C1 segment of cervical spinal cord (tissue), 14 donors: ENCODE results near the gene CACNA1I.

Source experiments
- DNase-seq, 14 donors: peaks; one replicate each; lab custom pipeline; 2025; lab: John Stamatoyannopoulos, UW

CACNA1I gene

GRCh38 chr22:39623603-39624500 lies 53.3 kb downstream of the CACNA1I start:
- DNase-seq, result no peak

- DNase-seq, result no peak
Measured at GRCh38 chr22:39624501-39624821, 53.9 kb downstream of the CACNA1I start.

GRCh38 chr22:39625569-39626537 lies 55.3 kb downstream of the CACNA1I start:
- no peak for DNase-seq

GRCh38 chr22:39627208-39627607 lies 56.7 kb downstream of the CACNA1I start:
- DNase-seq, result no peak

DNA sequence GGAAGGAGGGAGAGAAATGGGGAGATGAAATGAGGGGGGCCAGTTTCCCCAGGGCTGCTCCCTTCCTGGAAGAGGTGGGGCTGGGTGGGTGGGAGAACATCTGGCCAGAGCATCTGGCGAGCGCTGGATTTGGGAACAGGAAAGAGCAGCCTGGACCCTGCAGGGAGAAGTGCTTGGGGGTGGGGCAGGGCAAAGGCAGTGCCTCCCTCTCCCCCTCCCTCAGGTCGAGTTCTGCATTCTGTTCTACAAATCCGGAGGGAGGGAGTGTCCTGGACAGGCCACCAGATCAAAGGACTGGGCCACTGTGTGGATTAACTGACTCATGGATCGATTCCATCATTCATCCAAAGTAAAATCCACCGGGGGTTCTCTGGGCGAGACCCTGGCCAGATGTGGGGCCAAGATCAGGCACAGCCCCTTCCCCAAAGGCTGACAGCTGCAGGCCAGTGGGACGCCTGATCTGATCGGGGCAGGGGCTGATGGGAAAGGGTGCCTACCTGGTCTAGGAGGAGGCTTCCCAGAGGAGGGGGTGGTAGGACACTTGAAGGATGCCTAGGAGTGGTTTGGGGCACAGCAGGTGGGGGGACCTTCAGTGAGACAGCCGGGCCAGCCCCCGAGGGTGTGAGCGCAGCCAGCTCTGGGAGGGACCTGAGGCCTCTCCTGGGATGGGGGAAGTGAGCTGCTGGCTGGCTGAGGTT lies 57.5 kb downstream of the CACNA1I start:
- no peak for DNase-seq

DNA sequence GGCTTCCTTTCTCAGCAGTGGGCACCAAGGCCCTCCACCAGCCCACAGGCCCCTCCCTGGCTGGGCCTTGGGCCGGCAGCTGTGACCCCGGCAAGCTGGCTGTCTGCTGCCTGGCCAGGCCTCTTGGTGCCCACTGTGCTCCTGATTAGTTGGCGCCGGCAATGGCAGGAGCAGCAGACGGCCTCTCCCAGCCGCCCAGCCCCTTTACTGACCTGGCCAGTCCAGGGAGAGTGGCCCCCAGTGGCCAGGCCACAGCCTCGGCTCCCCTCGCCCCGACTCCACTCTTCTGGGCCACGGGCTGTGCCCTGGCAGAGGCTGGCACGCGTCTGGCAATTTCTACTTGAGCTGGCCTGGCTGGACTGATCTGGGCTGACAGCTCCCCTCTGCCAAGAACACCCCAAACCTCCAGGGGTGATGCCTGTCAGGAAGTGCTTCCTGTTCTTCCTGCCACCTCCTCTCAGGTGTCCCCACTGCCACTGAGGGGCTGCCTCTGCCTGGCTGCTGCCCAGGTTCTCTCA lies 58.1 kb downstream of the CACNA1I start:
- peak in 1 of 14 donors; percentile 60 for DNase-seq

DNA sequence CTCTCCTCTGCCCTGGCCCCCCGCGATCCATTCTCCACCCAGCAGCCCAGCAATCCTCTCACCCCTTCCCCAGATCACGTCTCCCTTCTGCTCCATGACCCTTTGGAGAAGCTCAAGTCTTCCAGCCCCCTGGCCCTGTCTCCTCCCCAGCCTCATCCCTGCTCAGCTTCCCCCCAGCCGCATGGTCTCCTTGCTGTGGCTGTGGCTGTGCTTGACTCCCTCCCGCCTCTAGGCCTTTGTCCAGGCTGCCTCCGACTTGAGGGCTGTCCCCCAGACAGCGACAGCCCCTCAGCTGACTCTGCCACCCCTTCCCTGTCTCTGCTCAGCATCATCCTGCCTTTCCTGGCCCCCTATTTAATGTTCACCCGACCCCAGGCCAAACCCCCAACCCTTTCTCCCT lies 59.3 kb downstream of the CACNA1I start:
- DNase-seq, result no peak

GRCh38 chr22:39630721-39631120 lies 60.2 kb downstream of the CACNA1I start:
- DNase-seq, result no peak

- DNase-seq, result no peak
Measured at GRCh38 chr22:39631381-39632286, 61.1 kb downstream of the CACNA1I start.

DNA sequence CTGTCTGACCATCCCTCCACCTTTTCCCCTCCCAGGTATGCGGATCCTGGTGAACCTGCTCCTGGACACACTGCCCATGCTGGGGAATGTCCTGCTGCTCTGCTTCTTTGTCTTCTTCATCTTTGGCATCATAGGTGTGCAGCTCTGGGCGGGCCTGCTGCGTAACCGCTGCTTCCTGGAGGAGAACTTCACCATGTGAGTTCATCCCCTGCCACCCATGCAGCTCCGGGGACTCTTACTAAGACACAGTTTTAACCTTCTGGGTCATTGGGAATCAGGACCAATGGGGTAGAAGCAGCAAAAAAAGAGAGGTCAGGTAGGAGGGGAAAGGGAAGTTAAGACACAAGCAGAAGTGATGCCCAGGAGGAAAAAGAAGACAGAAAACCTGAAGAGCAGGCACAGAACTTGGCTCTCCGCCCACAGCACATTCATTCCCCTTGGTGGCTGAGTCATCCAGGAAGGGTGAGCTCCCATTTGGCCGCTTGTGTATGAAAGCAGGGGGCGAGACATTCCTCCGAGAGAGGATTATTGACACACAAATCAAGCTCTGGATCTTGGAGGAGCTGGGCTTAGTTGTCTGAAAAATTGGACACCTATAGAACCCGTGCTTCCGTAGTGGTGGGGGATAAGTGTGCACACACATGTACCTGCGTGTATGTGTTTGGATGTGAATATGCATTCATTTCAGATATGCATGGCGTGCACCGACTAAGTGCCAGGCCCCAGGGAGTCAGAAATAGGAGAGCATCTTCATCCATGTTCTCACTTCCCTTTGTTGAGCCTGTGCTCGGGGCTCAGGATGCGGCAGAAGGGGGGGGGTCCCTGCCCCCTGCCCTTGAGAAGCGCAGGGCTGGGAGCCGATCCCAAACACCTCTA lies 64.2 kb downstream of the CACNA1I start:
- peak in 1 of 14 donors; percentile 8 for DNase-seq

- DNase-seq, result no peak
Measured at GRCh38 chr22:39635719-39636118, 65.2 kb downstream of the CACNA1I start.

- DNase-seq, result no peak
Measured at GRCh38 chr22:39638958-39639357, 68.4 kb downstream of the CACNA1I start.

DNA sequence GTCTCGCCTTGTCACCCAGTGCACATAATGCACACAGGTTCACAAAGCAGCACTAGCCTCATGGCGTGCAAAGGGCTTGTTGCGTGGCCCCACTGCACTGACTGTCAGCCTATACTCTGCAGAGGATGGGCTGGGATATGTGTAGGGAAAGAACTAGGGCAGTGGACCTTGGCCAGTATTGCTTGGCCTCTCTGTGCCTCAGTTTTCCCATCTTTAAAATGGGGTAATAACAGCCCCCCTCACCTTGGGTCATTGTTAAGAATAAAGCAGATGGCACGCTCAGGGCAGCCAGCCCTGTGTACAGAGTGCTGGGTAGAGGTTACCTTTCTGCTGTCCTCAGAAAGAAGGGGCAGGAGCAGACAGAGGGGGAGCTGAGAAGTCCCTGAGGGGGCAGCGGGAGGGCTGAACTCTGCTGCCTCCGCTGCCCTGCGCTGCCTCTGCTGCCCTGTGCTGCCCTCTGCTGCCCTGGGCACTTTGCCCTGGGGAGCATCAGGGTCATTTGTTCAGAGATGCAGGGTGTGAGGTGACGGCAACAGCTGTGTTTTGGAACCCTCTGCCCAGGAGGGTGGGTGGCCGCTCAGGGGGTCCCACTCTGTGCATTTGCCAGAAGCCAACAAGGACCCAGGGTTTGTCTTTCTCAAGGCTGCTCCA lies 71.2 kb downstream of the CACNA1I start:
- no peak for DNase-seq

GRCh38 chr22:39643311-39644083 lies 72.9 kb downstream of the CACNA1I start:
- DNase-seq, result no peak

GRCh38 chr22:39645532-39645931 lies 75.0 kb downstream of the CACNA1I start:
- DNase-seq, result no peak

- DNase-seq, result peak in 1 of 14 donors; percentile 31
Measured at GRCh38 chr22:39646398-39647063, 76.0 kb downstream of the CACNA1I start.

DNA sequence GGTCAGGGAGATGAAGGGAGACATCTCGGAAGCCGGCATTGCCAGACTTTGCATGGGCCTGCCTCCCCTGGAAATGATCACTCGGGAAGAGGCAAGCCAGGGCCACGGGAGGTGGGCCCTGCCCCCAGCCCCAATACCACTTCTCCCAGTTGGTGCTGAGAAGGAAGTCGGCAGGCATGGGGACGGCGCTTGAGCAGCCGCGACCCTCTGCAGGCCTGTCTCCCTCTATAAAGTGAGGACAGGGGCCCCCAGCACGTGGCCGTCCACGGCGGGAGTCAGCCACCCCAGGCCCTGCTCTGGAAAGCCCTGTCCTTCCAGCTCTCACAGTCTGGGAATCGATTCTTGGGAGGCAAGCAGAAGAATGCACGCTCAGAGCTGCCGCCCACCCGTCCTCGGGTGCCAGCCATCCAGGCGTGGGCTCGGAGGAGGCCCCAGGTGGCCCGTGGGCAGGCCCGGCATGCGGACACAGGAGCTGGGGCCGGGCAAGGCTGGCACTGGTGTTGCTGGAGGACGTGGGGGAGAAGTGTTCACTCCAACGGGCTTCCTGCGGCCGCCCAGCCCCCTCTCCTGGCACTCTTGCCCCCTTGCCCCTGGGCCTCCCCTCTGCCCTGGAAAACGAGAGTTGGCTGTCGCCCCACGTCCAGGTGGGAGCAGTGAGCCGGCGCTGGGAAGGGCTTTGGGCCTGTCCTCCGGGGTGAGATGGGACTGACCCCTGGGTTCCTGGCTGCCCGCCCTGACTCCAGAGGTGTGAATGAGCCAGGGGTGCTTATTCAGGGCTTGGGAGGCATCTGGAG lies 77.5 kb downstream of the CACNA1I start:
- DNase-seq, result no peak
